Epithelial cell of prostate (primary cell): ENCODE results near the gene SRGAP2C.
"Not testable (repeated sequence)": the region's sequence is repeated elsewhere in the genome, so short reads cannot be mapped to it uniquely, and the experiment has no call there.

Source experiments
- DNase-seq: peaks from one replicate; pipeline ENCODE4 v3.0.0-alpha.2; 2011; ENCODE audit warnings: low read depth, low spot score
- H3K27ac ChIP-seq: fragments of 450-650 bp; 2 replicates; pipeline ENCODE4 v1.5.1; 2017; ENCODE audit warnings: mild to moderate bottlenecking

Gene SRGAP2C

DNA sequence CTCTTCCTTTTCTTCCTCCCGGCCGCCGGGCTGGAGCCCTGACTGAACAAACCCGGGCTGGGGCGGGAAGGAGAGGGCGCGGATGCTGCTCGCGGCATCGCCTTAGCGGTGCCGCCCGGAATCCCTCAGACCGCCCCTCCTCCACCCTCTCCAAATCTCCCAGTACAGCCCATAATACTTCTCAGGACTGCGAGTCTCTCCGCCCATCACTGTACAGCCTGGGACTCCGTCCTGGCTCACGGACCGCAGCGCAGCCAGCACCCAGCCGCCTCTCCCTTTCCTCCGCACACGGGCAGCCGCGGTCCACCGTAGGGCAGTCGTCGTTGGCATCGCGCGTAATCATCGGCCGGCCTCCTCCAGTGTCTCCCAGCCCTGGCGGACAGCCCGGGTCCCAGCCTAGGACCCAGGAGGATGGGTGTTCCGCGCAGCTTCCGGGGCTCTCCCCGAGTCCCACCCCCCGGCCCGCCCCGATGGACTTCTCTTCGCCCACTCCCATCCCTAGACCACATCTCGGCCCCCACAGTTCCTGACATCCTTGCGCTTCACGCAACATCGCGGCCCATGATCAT is 449 bp downstream of the SRGAP2C start:
- peak overlapping the region; percentile 41 for H3K27ac ChIP-seq
- DNase-seq = not testable (repeated sequence)

DNA sequence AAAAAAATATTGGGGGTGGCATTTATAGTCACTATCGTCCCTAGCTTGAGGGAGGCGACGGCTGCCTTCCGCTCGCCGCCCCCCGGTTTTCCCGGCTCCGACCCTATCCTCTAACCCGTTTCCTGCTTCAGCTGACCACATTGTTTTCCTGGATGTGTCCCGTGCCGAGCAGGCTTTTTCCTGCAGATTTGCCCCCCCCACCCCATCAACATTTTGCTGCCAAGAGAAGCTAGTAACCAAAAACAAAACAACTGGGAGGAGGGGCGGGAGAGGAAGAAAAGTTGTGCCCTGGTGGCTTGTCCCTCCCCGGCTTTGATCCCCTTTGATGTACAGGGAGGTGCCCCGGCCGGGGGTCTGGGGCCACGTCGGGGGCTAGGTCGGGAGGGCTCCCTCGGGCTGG is 1.4 kb downstream of the SRGAP2C start:
- DNase-seq, H3K27ac ChIP-seq: not testable (repeated sequence)

DNA sequence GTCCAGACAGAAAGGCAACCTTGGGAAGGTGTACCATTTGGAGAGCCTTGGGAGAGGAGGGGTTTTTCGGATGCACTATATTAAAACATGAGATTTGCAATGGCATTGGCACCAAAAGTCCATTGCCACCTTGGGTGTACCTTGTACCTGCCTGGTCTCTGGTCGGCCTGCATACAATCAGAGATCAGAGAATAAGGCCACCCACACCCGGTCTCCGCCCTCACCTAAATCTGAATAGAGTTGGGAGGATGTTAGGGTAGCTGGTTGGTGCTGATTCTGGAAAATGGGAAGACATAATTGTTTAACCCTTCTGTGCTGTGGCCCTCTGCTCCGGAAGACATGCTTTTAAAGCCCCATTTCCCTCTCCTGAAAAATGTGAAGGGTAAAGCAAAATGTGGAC is 3.1 kb downstream of the SRGAP2C start:
- DNase-seq, H3K27ac ChIP-seq: not testable (repeated sequence)

DNA sequence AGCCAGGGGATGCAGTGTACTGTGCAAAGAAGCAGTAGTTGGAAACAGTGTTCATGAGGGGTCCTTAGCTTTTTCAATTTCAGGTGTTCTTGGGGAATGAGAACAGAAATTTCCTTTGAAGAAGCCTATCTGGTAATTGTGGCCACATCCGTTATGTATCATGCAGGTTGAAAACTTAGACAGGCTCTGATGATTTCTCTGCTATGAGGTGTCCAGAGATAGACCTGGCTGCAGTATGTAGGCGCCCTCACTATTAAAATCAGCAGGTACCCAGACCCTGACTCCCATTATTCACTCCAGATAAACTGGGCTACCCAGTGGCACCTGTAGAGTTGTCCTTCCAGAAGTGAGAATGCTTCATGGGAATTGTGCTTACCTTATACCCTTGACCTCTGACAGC is 7.7 kb downstream of the SRGAP2C start:
- H3K27ac ChIP-seq, DNase-seq: not testable (repeated sequence)

DNA sequence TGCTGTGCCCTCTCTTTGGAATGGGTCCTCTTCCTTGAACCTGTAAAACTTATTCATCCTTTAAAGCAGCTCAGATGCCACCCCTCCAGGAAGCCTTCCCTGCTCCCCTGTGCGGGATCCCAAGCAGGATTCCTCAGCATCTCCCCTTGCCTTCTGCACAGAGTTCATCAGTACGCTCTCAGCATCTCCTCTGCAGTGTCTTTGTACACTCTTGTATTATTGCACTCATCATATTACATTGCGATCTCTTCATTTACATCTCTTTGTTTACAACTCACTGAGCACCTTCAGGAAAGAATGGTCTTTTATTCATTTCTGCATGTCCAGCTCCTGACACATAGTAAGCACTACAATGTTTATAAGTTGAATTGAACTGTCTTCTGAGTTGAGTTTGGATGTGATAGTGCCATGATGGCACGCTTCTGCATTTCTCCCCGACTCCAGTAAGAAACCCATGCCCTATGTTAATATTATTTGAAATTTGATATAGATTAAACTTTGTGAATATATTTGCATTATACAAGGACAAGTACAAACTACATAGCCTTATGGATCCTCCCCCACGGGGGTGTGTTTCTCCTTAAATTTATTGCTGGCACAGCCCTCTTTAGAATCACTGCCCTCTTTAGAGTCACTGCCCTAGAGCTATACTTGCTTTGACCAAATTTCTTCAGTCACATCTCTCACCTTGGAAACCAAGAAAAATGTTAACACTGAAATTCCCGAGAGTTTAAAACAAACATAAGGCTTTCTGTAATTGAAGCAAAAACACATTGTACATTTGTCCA is 12.5 kb downstream of the SRGAP2C start:
- H3K27ac ChIP-seq, DNase-seq: not testable (repeated sequence)

DNA sequence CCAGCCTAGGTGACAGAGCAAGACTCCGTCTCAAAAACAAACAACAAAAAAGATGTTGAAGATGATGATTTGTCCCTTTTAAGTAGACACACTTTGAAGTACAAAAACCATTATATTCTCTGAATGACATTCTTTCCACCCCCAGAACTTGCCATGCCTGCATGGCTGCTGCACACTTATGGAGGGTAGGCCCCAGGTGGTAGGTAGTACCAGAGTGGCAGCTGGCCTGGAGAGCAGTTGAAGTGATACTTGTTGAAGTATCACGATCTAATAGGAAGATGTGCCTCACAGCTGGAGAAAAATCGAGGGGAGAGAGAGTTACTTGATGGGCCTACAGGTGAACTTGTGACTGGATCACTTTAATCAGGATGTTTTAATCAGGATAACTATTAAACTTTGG is 15.0 kb downstream of the SRGAP2C start:
- not testable (repeated sequence) for DNase-seq

DNA sequence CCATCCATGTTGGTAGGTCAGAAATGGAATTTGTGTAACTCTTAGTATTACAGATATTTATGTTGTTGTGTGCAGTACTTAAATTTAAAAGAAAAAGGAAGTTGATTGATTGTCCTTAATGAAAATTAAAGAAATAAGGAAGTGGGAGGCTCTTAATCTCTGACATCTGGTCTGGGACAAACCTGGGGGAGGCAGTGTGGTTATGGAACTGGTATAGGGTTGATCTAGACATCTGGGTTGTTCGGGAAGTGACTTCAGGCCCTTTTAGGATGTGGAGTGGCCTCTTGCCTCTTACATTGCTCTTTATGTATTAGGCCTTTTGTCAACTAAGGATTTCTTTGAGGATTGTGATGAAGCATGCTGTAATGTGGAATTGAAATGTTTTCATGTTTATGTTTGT is 15.5 kb downstream of the SRGAP2C start:
- not testable (repeated sequence) for H3K27ac ChIP-seq, DNase-seq

More for the DNA sequence above, 15.0 kb downstream of the SRGAP2C start:
- H3K27ac ChIP-seq = not testable (repeated sequence)

DNA sequence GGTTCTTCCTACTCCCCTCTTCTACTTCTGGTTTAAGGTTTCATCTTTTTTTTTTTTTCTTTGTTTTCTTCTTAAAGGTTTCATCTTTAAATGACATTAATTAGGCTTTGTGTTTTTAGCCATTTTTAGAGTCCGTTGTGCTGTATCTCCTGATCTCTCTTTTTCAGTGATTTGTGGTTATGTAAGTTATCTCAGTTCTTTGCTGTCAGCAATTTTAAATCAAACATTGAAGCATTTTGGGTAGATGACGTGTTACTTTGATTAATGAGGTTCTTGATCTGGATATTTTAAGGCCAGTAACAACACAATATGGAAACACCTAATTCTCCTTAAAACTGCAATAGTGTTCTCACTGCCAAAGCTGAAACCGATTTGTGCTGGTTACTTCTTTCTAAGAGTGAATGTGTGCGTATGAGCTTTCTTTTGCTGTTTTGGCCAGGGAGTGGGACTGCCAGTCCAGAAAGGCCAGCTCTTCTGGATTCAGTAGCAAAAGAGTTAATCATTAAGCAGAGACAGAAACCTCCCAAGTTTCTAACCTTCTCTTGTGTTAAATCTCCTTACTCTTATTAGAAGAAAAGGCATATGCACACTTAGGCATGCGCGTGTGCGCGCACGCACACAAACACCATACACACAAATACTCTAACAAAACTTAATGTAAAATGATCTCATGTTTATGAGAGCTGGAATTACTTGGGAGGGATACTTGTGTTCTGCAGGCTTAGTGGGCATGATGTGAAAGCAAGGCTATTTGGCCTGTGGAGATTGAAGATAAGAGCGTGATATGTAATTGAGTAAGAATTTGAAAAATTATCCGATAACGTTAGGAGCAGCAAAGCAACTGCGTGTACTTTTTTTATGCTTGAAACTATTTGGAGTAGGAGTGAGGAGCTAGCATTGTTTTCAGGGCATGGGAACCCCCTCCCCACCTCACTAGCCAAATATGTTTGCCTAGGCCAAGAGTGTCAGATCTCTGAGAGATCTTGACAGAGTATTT is 16.5 kb downstream of the SRGAP2C start:
- H3K27ac ChIP-seq, DNase-seq: not testable (repeated sequence)

DNA sequence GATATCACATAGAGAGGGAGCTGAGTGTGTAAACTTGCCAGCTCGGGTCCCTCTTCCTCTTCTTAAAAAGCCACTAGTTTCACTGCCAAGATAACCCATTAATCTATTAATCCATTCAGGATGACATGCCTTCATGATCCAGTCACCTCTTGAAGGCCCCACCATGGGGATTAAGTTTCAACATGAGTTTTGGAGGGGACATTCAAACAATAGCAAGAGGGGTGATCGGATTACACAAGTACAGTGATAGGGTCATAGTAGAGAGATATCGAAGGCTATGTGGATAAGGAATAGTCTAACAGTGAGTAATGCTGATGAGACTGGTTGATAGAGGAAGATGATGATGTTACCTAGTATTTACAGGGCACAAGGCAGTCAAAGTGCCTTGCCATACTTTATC is 18.2 kb downstream of the SRGAP2C start:
- H3K27ac ChIP-seq, DNase-seq: not testable (repeated sequence)

DNA sequence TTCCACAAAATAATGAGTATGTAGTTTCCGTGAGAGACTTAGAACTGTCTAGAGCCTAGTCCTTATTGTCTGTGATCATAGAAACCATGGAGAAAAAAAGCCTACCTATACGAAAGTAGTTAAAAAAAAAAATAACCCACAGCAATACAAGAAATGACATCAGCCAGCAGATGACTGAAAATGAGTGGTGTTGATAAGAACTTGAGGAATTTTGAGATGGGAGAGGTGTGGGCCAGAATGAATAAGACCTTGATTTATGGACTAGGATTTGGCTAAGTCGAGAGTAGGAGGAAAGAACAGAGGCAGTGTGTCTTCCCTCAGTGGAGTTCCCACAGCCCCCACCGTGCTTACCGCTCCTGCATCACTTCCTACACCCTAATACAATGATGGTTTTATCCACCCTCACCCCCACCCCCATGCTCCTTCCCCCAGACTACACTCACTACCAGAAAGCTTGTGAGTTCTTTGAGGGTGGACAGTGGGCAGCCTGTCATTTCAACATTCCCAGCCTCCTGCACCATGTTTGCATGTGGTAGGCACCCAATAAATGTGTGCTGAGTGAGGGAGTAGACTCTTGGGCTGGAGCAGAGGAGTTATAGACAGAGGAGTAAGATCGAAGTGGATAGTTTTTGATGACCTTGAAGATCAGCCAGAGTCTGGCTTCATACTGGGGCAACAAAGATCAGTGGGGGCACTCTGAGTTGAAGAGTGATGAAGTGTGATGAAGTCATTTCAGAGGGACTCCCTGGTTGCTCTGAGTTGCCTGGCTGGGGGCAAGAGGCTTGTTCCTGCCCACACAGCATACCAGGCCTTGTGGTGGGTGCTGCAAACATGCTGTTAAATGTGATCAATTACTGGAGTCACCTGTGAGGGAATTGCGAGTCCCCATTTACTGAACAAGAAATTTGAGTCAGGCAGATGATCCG is 21.3 kb downstream of the SRGAP2C start:
- not testable (repeated sequence) for DNase-seq

DNA sequence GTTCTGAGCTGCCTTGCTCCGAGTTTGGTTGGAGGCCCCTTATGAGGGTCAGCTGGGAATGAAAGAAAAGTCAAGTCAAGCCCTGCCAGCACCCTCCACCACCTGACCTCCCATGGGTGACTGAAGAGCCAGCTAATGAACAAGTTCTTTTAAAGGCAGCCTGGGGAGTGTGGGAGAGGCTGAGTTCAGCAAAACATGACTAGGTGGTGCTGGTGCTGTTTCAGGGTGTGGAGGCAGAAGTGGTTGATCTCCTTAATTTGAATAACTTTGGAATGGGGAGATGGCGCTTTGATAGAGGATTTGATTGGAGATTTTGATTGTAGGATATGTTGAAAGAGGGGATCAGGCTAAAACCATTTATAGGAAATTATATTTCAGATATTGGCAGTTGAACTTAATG is 22.6 kb downstream of the SRGAP2C start:
- H3K27ac ChIP-seq, DNase-seq: not testable (repeated sequence)

More for the DNA sequence above, 21.3 kb downstream of the SRGAP2C start:
- H3K27ac ChIP-seq = not testable (repeated sequence)

DNA sequence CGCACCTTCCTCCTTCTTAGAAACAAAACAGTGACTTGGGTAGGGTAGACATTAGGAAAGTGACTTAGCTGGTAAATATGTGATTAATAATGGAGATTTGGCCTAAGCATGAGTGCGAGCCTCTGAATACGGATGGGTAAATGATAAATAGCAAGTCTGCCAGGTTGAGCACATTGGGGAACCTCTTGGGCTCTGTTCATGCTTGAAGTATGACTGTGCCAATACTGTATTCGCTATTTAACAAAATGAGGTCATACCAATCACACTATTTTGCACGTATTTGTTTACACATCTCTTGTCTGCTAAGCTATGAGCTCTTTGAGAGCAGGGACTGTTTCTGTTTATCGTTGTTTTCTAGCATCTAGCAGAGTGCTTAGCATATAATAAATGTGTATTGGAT is 23.6 kb downstream of the SRGAP2C start:
- DNase-seq, H3K27ac ChIP-seq: not testable (repeated sequence)

DNA sequence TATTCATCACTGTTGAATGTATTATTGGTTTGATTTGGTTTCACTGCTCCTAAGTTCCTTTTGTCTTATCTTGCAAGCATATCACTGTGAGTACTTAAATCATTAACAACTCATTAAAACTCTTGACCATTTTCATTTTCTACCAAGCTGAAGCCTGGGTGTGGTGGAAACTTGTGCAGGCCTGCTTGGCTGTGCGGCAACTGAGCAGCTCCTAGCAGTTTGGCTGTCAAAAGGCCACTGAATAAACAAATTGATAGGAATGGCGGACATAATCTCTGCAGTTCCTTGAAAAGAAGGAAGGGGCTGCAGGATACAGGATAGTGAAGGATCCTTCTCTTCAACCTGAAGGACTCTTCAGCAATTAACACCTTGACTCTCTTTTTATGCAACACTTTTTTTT is 26.0 kb downstream of the SRGAP2C start:
- not testable (repeated sequence) for H3K27ac ChIP-seq, DNase-seq

DNA sequence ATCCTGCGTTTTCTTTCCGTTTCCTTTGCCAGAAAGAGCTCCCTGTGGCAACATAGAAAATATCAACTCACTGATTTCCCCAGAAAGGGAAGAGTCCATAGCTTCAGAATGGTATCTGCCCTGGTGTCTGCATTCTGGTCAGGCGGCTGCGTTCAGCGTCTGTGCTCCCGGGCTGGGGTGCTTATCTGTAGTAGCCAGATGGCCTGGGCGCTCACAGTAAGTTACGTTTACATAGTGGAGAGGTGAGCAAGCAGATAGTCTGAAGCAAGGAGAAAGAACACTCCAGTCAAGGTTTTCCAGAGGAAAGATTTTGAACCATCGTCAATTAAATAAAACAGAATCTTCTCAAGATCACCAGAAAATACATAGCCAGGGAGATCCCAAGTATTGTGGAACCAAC is 28.7 kb downstream of the SRGAP2C start:
- H3K27ac ChIP-seq = not testable (repeated sequence)

DNA sequence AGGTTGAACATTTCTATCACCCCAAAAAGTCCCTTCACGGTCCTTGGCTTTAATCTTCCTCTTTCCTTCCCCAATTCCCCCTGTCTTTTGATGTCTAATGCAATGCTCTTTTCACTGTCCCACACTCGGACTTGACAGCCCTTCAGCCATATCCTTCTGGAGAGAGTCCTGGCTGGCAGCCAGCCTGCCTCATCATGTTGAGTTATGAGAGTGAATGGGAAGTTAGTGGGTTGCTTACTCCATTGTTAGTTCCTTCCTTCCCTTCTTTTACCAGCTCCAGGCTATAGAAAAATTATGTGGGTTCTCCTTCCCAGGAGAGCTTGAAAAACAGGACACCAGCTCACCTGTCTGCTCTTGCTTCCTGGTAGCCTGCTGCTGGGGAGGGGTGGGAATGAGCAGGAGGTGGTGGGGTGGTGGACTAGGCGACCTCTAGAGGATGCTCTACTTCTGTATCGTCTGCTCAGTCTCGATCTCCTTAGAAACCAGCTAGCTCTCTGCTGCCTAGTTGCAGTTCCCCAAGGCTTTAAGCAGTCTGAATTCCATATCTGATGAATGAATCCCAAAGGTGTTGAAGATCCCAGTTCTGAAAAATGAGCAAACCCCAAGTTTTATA is 29.9 kb downstream of the SRGAP2C start:
- H3K27ac ChIP-seq, DNase-seq: not testable (repeated sequence)

More for the DNA sequence above, 28.7 kb downstream of the SRGAP2C start:
- DNase-seq = not testable (repeated sequence)

DNA sequence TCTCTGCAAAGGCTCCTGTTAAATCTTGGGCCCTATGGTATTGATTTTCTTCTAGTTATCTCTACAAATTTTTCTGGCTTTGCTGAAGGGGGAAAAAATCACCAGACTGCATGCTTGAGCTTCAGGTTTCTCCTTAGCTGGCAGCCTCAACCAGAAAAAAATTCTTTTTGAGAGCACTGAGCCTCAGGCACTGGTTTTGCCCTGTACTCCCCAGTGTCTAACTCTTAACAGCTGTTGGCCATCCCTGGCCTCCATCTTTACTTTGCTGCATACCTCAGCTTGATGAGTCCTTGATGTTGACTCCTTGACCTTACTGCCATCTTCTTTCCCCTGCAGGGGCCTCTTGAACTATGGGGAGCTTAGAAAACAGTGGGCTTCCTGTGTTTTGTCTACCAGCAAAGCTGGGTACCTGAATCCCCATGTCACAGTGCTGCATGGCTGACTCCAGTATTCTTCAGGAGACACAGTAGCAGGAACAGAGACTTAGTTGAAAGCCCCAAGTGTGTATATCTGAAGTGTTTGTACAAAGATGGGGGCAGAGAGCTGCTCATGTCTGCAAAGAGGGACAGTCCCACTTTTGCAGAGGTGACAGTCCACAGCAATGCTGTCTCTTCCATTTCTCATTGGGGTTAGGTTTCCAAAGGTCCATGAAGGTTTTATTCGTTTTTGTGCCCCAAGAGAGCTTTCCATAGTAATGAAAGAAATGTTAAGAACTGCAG is 31.1 kb downstream of the SRGAP2C start:
- not testable (repeated sequence) for DNase-seq, H3K27ac ChIP-seq

DNA sequence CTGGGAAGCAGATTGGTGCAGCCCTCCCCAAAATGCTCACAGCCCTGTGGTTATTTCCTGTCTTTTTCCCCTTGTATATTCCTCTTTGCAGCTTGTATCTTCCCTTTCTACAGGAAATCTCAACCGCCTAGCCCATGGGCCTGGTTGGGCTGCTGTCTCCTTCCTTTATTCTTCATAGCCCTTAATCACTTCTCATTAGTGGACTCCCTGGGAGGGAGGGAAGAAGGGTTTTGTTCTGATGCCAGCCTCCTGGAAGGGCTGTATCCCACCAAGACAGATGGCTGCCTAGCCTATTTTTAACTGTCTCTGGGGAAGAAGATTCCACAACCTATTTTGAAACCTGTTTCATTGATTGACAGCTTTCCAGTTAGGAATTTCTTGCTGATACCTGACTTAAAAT is 31.9 kb downstream of the SRGAP2C start:
- not testable (repeated sequence) for H3K27ac ChIP-seq, DNase-seq

DNA sequence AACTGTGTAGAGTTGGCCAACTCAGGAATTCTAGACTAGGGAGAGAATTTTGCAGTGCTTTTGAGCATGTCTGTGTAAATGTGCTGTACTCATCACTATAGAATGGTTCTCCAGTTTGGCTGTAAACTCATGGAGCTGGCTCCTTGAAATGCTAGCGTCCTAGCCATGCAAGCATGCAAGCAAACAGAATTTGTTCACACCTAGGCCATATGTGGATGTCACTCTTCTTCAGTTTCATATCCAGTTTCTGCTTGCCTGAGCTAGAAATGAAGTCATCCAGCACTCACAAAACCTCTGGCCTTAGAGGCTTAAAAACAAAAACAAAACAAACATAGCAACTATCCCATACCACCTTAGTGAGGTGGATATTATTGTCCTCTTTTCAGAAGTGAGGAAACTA is 37.0 kb downstream of the SRGAP2C start:
- H3K27ac ChIP-seq, DNase-seq: not testable (repeated sequence)
